Mesothelial cell of epicardium (in vitro differentiated cells): ENCODE data around the gene HARS1. TPM values are rescaled to one million over a fixed set of nuclear protein-coding genes. Genes with fewer than 3 reads are reported as not detected.
"Not testable (repeated sequence)": the region's sequence is repeated elsewhere in the genome, so short reads cannot be mapped to it uniquely, and the experiment has no call there.

Experiments used
- DNase-seq, 2 experiments: peaks; one replicate each; pipeline ENCODE4 v3.0.0; 2021; ENCODE audit warnings: low spot score in 2 of 2; ENCODE audit not compliant: unreplicated experiment in 2 of 2
- H3K27ac Mint-ChIP-seq: 2 replicates; pipeline ENCODE4 v1.8.0; 2021; ENCODE audit warnings: mixed read lengths
- H3K27me3 Mint-ChIP-seq: 2 replicates; pipeline ENCODE4 v1.8.0; 2021; ENCODE audit warnings: low read depth, mixed read lengths
- H3K36me3 Mint-ChIP-seq: 2 replicates; pipeline ENCODE4 v1.8.0; 2021; ENCODE audit warnings: mixed read lengths
- H3K4me1 Mint-ChIP-seq: 2 replicates; pipeline ENCODE4 v1.8.0; 2021; ENCODE audit warnings: mixed read lengths
- H3K4me3 Mint-ChIP-seq: 2 replicates; pipeline ENCODE4 v1.8.0; 2021; ENCODE audit warnings: mild to moderate bottlenecking, moderate library complexity, mixed read lengths
- H3K9me3 Mint-ChIP-seq: 2 replicates; pipeline ENCODE4 v1.8.0; 2021; ENCODE audit warnings: mixed read lengths
- CTCF ChIP-seq: fragments of 200-600 bp; sonication (generic); IDR thresholded peaks from one replicate; pipeline ENCODE4 v1.5.0; 2021; ENCODE audit warnings: antibody characterized with exemption; ENCODE audit not compliant: unreplicated experiment
- total RNA-seq: library from RNA; stranded (reverse); gene quantifications from 3 replicates; pipeline ENCODE4 v1.2.1, GENCODE V29; 2021

HARS1 gene, protein sequence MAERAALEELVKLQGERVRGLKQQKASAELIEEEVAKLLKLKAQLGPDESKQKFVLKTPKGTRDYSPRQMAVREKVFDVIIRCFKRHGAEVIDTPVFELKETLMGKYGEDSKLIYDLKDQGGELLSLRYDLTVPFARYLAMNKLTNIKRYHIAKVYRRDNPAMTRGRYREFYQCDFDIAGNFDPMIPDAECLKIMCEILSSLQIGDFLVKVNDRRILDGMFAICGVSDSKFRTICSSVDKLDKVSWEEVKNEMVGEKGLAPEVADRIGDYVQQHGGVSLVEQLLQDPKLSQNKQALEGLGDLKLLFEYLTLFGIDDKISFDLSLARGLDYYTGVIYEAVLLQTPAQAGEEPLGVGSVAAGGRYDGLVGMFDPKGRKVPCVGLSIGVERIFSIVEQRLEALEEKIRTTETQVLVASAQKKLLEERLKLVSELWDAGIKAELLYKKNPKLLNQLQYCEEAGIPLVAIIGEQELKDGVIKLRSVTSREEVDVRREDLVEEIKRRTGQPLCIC
- 73.7 to 77.2 TPM (median 76.9 TPM) in 3 replicates for total RNA-seq

DNA sequence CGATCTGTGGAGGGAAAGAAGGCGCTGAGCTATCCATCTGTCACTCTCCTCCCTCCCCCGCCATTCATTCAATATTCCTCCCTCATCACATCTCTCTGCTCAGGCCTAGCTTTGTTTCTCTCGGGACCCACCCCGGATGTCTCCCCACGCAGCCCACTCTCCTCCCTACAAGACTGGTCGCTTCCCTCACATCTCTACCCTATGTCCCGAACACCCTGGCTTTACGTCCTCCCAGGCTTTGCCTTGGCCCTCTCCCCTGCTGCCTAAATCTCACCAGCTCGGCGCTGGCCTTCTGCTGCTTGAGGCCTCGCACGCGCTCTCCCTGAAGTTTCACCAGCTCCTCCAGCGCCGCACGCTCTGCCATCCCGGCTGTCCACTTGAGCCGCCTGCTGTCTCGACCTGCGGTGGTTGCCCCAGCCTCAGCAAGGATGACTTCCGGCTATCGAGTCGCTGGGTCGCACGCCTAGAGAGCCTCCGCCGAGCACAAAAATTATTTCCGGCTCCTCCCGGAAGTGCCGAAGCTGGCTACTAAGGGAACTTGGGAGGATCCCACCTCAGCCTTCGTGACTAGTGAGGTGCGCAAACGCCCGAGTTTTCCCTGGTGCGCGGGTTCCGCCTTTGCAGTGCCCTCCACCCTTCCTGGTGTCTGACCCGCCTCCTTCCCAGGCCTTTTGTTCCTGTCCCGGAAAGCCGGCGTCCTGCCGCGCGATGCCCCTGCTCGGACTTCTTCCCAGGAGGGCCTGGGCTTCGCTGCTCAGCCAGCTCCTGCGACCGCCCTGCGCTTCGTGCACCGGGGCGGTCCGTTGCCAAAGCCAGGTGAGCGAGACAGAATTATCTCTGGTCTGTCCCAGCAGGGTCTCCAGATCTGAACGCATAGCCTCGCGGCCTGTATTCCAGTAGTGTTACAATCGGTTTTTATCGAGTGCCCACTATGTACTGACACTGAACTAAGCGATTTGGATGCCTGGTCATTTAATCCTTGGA is at the start of gene HARS1, which contains the start of gene HARS2:
Gene HARS1 (minus strand): TSS at position 430 of the 984 bp plus-strand sequence. CDS start 66 bp downstream, at position 364.
Gene HARS2 (plus strand): TSS at position 515 of the 984 bp plus-strand sequence. CDS start 194 bp downstream, at position 709.
- TF ChIP-seq CTCF: no peak
- peak within 1 kb of the TSS; percentile 98 for H3K27ac Mint-ChIP-seq
- peak within 1 kb of the TSS; percentile 98 for H3K4me3 Mint-ChIP-seq
- DNase-seq: peak; percentile 55 to 77
- H3K36me3 Mint-ChIP-seq: peaks cover 16% of the 10 kb centered on the region
- no peaks in the 10 kb centered on the region for H3K27me3 Mint-ChIP-seq
- no peaks in the 10 kb centered on the region for H3K9me3 Mint-ChIP-seq
- H3K4me1 Mint-ChIP-seq: peaks cover 27% of the 10 kb centered on the region

- H3K4me3 Mint-ChIP-seq: no peak overlapping the region
- no peak for TF ChIP-seq CTCF
- H3K9me3 Mint-ChIP-seq: peaks cover 13% of the 10 kb centered on the region
- H3K36me3 Mint-ChIP-seq: no peaks in the 10 kb centered on the region
- H3K27me3 Mint-ChIP-seq: peaks cover 15% of the 10 kb centered on the region
- no peak overlapping the region for H3K27ac Mint-ChIP-seq
- H3K4me1 Mint-ChIP-seq: no peaks in the 10 kb centered on the region
- no peak for DNase-seq
These were observed 46.3 kb upstream of the HARS1 start for GRCh38 chr5:140737486-140737885.

- TF ChIP-seq CTCF: no peak
- H3K27me3 Mint-ChIP-seq: peaks cover 17% of the 10 kb centered on the region
- H3K4me3 Mint-ChIP-seq: no peak overlapping the region
- H3K9me3 Mint-ChIP-seq: peaks cover 4% of the 10 kb centered on the region
- no peaks in the 10 kb centered on the region for H3K4me1 Mint-ChIP-seq
- H3K27ac Mint-ChIP-seq: no peak overlapping the region
- H3K36me3 Mint-ChIP-seq: no peaks in the 10 kb centered on the region
- DNase-seq: no peak
These were observed 43.2 kb upstream of the HARS1 start for GRCh38 chr5:140734354-140734753.

- Mint-ChIP-seq H3K4me3 (no peak overlapping the region), H3K27me3 (peaks cover 22% of the 10 kb centered on the region), H3K27ac (no peak overlapping the region), H3K36me3 (no peaks in the 10 kb centered on the region), H3K4me1 (no peaks in the 10 kb centered on the region), H3K9me3 (peaks cover 4% of the 10 kb centered on the region)
- no peak for TF ChIP-seq CTCF
- DNase-seq: no peak
These were observed 41.9 kb upstream of the HARS1 start for GRCh38 chr5:140733098-140733497.

- H3K9me3 Mint-ChIP-seq: no peaks in the 10 kb centered on the region
- H3K27me3 Mint-ChIP-seq: peaks cover 24% of the 10 kb centered on the region
- H3K4me1 Mint-ChIP-seq: peaks cover 2% of the 10 kb centered on the region
- peak overlapping the region; percentile 62 for H3K4me3 Mint-ChIP-seq
- no peak for TF ChIP-seq CTCF
- peak; percentile 25 to 43 for DNase-seq
- H3K36me3 Mint-ChIP-seq: no peaks in the 10 kb centered on the region
- H3K27ac Mint-ChIP-seq: no peak overlapping the region
These were observed 34.8 kb upstream of the HARS1 start for GRCh38 chr5:140725799-140726471.

DNA sequence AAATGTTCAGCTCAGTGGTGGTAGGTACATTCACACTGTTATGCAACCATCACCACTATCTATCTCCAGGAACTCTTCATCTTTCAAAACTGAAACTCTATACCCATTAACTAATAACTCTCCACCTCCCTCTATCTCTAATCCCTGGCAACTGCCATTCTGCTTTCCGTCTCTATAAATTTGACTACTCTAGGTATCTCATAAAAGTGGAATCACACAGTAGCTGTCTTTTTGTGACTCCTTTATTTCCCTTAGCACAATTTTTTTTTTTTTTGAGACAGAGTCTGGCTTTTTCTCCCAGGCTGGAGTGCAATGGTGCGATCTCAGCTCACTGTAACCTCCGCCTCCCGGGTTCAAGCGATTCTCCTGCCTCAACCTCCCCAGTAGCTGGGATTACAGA is 30.2 kb upstream of the HARS1 start:
- H3K36me3 Mint-ChIP-seq, H3K4me3 Mint-ChIP-seq, DNase-seq, H3K9me3 Mint-ChIP-seq, H3K27ac Mint-ChIP-seq, H3K4me1 Mint-ChIP-seq: not testable (repeated sequence)
- H3K27me3 Mint-ChIP-seq: peaks cover 17% of the 10 kb centered on the region

DNA sequence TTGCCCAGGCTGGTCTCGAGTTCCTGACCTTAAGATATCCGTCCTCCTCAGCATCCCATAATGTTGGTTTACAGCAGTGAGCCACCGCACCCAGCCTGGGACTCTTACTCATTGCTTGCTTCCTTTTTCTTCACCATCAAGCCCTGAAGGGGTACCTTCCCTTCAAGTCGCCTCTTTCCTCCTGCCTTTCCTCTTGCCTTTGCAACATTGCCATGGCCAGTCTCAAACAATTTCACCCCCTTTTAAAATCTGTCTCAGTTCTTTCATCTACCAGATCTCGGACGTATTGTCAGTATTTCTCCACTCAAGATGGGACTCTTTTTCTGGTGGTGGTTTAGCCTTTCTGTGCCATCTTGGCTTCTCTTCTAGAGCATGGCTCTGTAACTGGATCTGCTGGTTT is 29.6 kb upstream of the HARS1 start:
- not testable (repeated sequence) for H3K36me3 Mint-ChIP-seq, H3K4me3 Mint-ChIP-seq, DNase-seq, H3K4me1 Mint-ChIP-seq, H3K9me3 Mint-ChIP-seq, H3K27ac Mint-ChIP-seq
- H3K27me3 Mint-ChIP-seq: peaks cover 10% of the 10 kb centered on the region
